ENCODE data around the gene DNAJC17. TPM values are rescaled to one million over a fixed set of nuclear protein-coding genes. Genes with fewer than 3 reads are reported as not detected.

DNAJC17 gene
- total and polyA plus RNA-seq, 12 donors = 27.4 to 174 (median 42.6) TPM

DNA sequence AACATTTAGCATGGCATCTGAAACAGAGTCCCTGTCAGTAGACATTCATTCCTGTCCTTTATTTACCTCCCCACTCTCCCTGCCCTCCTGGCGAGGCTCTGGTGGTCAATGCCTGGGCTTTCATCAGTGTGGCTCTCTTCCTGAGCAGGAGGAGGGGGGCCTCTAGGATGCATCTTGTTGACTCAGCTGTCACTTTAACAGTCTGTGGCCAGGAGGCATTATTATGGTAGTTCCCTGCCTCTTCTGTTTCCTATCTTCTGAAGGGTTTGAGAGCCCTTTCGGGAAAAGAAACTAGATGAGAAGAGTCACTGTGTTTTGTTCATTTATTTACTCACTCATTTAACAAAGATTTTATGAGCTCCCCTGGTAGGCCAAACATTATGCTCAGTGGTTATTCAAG, 23.6 kb upstream of the DNAJC17 start:
- DNase-seq = no peak
- 60 to 82% (median 68%) methylated on average over 2 of the region's 2 CpGs for WGBS, 4 donors
- intact Hi-C loops (cut with DNase I) = no loop called here
- TF ChIP-seq POLR2A (IDR thresholded peaks at IDR 0.05) = no peak
- Histone ChIP-seq H3K36me3 (replicated peaks in 1 of 2) (no peaks in the 10 kb centered on the region), H3K4me1 (replicated peaks in 1 of 2) (no peaks in the 10 kb centered on the region), H3K27ac (no peak overlapping the region), H3K9me3 (replicated peaks in 1 of 3) (no peaks in the 10 kb centered on the region), H3K4me3 (no peak overlapping the region), H3K27me3 (no peaks in the 10 kb centered on the region)

DNA sequence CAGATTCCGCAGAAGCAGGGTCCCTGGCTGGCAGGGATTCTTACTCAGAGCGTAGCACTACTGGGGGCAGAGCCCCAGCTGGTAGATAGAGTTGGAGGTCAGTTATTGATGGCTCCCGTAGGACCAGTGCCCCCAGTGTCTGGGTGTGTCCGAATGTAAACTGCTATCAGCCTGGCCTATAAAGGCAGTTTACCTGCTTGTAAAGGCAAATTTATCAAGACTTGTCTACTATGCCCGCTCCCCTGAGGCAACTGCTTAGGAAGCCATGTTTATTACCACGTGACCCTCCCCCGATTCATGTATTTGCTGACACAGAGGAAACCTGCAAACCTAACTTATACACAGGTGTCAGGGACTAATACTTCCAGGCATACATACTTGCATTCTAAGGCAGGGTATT, 21.8 kb upstream of the DNAJC17 start:
- no peak for DNase-seq
- Histone ChIP-seq H3K4me1 (replicated peaks in 1 of 2) (no peaks in the 10 kb centered on the region), H3K9me3 (replicated peaks in 1 of 3) (no peaks in the 10 kb centered on the region), H3K27ac (no peak overlapping the region), H3K4me3 (no peak overlapping the region), H3K36me3 (replicated peaks in 1 of 2) (no peaks in the 10 kb centered on the region), H3K27me3 (no peaks in the 10 kb centered on the region)
- 78 to 83% (median 81%) methylated on average over 6 to 7 of the region's 7 CpGs for WGBS, 4 donors
- TF ChIP-seq, protein P1, sequence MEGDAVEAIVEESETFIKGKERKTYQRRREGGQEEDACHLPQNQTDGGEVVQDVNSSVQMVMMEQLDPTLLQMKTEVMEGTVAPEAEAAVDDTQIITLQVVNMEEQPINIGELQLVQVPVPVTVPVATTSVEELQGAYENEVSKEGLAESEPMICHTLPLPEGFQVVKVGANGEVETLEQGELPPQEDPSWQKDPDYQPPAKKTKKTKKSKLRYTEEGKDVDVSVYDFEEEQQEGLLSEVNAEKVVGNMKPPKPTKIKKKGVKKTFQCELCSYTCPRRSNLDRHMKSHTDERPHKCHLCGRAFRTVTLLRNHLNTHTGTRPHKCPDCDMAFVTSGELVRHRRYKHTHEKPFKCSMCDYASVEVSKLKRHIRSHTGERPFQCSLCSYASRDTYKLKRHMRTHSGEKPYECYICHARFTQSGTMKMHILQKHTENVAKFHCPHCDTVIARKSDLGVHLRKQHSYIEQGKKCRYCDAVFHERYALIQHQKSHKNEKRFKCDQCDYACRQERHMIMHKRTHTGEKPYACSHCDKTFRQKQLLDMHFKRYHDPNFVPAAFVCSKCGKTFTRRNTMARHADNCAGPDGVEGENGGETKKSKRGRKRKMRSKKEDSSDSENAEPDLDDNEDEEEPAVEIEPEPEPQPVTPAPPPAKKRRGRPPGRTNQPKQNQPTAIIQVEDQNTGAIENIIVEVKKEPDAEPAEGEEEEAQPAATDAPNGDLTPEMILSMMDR (IDR thresholded peaks at IDR 0.05) = no peak
- no peak for TF ChIP-seq POLR2A (IDR thresholded peaks at IDR 0.05)
- intact Hi-C loops (cut with DNase I) = no loop called here

DNA sequence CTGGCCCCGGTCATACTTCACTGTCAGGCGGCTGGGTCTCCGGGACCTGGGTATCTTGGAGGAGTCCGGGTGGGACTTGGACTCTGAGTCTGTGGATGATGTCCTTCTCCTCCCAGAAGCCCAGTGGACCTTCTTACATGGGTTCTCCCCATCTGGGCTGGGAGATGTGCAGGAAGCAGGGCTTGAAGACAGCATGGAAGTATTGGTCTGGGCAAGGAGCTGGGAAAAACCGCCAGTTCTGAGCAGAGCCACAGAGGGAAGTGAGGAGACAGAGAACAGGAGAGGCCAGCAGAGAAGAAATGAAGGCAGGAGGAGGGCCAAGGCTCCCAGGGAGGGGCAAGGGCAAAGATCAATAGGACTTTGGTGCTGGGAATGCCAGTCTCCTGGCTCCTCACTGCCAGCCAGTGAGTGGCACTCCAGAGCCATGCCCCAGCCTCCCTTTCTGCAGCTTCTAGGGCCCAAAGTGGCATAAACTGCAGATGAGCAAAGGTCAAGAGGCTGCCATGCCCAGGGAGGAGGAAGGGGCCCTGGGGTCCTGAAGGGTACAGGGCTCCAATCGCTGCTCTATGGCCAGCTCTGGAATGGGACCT, 21.3 kb upstream of the DNAJC17 start, which contains the start of gene PPP1R14D:
Gene PPP1R14D (minus strand): TSS at position 262 of the 590 bp plus-strand sequence. CDS start 67 bp downstream, at position 195.
- no peak for DNase-seq
- Histone ChIP-seq H3K27me3 (no peaks in the 10 kb centered on the region), H3K27ac (no peak within 1 kb of the TSS), H3K4me1 (replicated peaks in 1 of 2) (no peaks in the 10 kb centered on the region), H3K4me3 (no peak within 1 kb of the TSS), H3K9me3 (replicated peaks in 1 of 3) (no peaks in the 10 kb centered on the region), H3K36me3 (replicated peaks in 1 of 2) (no peaks in the 10 kb centered on the region)
- intact Hi-C loops (cut with DNase I) = no loop called here
- 86 to 99% (median 93%) methylated on average over 2 to 6 of the region's 6 CpGs for WGBS, 4 donors
- TF ChIP-seq, protein P1 (IDR thresholded peaks at IDR 0.05) = no peak
- no peak for TF ChIP-seq POLR2A (IDR thresholded peaks at IDR 0.05)

DNA sequence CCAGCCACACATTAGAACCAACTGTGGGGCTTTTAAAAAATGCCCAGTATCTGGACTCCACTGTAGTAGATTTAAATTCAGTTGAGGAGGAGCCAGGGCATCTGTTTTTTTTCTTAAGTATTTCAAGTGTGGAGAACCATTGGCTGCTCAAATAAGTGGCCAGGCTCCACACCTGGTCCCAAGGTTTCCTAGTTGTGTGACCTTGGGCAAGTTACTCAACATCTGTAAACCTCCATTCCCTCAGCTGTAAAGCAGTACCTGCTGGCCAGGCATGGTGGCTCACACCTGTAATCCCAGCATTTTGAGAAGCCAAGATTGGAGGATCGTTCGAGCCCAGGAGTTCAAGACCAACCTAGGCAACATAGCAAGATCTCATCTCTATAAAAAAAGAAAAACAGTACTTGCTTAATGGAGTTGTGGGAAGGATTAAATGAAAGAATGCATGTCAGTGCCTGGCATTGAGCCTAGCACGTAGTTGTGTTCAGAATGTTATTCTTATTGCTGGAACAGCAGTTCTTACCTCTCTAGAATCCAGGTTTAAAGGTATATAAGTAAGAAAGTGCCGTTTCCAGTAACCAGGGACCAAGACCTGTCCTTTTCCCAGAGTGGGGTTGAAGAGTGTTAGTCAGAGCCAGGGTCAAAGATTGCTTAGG, 19.3 kb upstream of the DNAJC17 start:
- no peak for DNase-seq
- 79 to 85% (median 81%) methylated on average over 4 of the region's 4 CpGs for WGBS, 4 donors

More for the DNA sequence above, 19.3 kb upstream of the DNAJC17 start:
- H3K4me1 ChIP-seq (replicated peaks in 1 of 2) = no peaks in the 10 kb centered on the region
- TF ChIP-seq POLR2A (IDR thresholded peaks at IDR 0.05) = no peak
- TF ChIP-seq, protein P1 (IDR thresholded peaks at IDR 0.05) = no peak
- no peaks in the 10 kb centered on the region for H3K36me3 ChIP-seq (replicated peaks in 1 of 2)
- H3K9me3 ChIP-seq (replicated peaks in 1 of 3) = no peaks in the 10 kb centered on the region
- no peak overlapping the region for H3K27ac ChIP-seq
- H3K4me3 ChIP-seq = no peak overlapping the region
- intact Hi-C loops (cut with DNase I) = no loop called here
- no peaks in the 10 kb centered on the region for H3K27me3 ChIP-seq
